ENCODE measurements around the gene METAP2. TPM values are rescaled to one million over a fixed set of nuclear protein-coding genes. Genes with fewer than 3 reads are reported as not detected.

The METAP2 gene
- total RNA-seq, 2 donors from 2014 or later, result 40.8 to 52.1 TPM

- H3K27ac ChIP-seq, result no peak overlapping the region
Measured at GRCh38 chr12:95506707-95507523, 33.0 kb downstream of the METAP2 start.

GRCh38 chr12:95509300-95509699, 35.3 kb downstream of the METAP2 start:
- Histone ChIP-seq H3K4me1 (no peaks in the 10 kb centered on the region), H3K9me3 (no peaks in the 10 kb centered on the region), H3K4me3 (no peak overlapping the region), H3K36me3 (peaks cover 65% of the 10 kb centered on the region), H3K27ac (no peak overlapping the region), H3K27me3 (no peaks in the 10 kb centered on the region)
- DNase-seq (ENCODE audit: low spot score), result no peak
- no peak for TF ChIP-seq CTCF (IDR thresholded peaks at IDR 0.05)

More at GRCh38 chr12:95506707-95507523, 33.0 kb downstream of the METAP2 start:
- Histone ChIP-seq H3K36me3 (peaks cover 50% of the 10 kb centered on the region), H3K27me3 (no peaks in the 10 kb centered on the region), H3K4me3 (no peak overlapping the region), H3K9me3 (no peaks in the 10 kb centered on the region), H3K4me1 (no peaks in the 10 kb centered on the region)
- no peak for DNase-seq (ENCODE audit: low spot score)
- no peak for TF ChIP-seq CTCF (IDR thresholded peaks at IDR 0.05)

- no peak for DNase-seq (ENCODE audit: low spot score)
- Histone ChIP-seq H3K27me3 (no peaks in the 10 kb centered on the region), H3K36me3 (peaks cover 60% of the 10 kb centered on the region), H3K27ac (no peak overlapping the region), H3K4me3 (no peak overlapping the region), H3K9me3 (no peaks in the 10 kb centered on the region), H3K4me1 (no peaks in the 10 kb centered on the region)
- TF ChIP-seq CTCF (IDR thresholded peaks at IDR 0.05), result no peak
Measured at GRCh38 chr12:95511977-95512376, 38.0 kb downstream of the METAP2 start.

GRCh38 chr12:95513599-95513998, 39.6 kb downstream of the METAP2 start:
- no peak for DNase-seq (ENCODE audit: low spot score)
- Histone ChIP-seq H3K4me1 (no peaks in the 10 kb centered on the region), H3K9me3 (no peaks in the 10 kb centered on the region), H3K36me3 (peaks cover 58% of the 10 kb centered on the region), H3K4me3 (no peak overlapping the region), H3K27ac (no peak overlapping the region), H3K27me3 (no peaks in the 10 kb centered on the region)
- no peak for TF ChIP-seq CTCF (IDR thresholded peaks at IDR 0.05)

GRCh38 chr12:95515197-95515596, 41.2 kb downstream of the METAP2 start:
- no peak for DNase-seq (ENCODE audit: low spot score)
- H3K4me3 ChIP-seq, result no peak overlapping the region
- H3K9me3 ChIP-seq, result no peaks in the 10 kb centered on the region
- H3K36me3 ChIP-seq, result peaks cover 55% of the 10 kb centered on the region
- no peaks in the 10 kb centered on the region for H3K4me1 ChIP-seq
- H3K27me3 ChIP-seq, result no peaks in the 10 kb centered on the region
- no peak overlapping the region for H3K27ac ChIP-seq
- no peak for TF ChIP-seq CTCF (IDR thresholded peaks at IDR 0.05)

- TF ChIP-seq CTCF (IDR thresholded peaks at IDR 0.05), result no peak
- no peaks in the 10 kb centered on the region for H3K27me3 ChIP-seq
- H3K9me3 ChIP-seq, result no peaks in the 10 kb centered on the region
- H3K4me3 ChIP-seq, result no peak overlapping the region
- no peak for DNase-seq (ENCODE audit: low spot score)
- peaks cover 45% of the 10 kb centered on the region for H3K36me3 ChIP-seq
- no peak overlapping the region for H3K27ac ChIP-seq
- H3K4me1 ChIP-seq, result no peaks in the 10 kb centered on the region
Measured at GRCh38 chr12:95516757-95517156, 42.8 kb downstream of the METAP2 start.

All from right atrium auricular region (tissue), 2 donors.